ENCODE results near the gene ASS1. TPM values are rescaled to one million over a fixed set of nuclear protein-coding genes. Genes with fewer than 3 reads are reported as not detected.

The ASS1 gene
- total RNA-seq, 6 donors from 2014 or later = 31.4 to 104 (median 66.3) TPM

GRCh38 chr9:130527651-130528310 lies 83.0 kb downstream of the ASS1 start:
- 78 to 79% methylated on average over 9 to 12 of the region's 13 CpGs for WGBS, 2 donors
- H3K4me1 ChIP-seq = no peaks in the 10 kb centered on the region
- DNase-seq = no peak
- TF ChIP-seq POLR2AphosphoS5 (IDR thresholded peaks at IDR 0.05) (no peak), CTCF (IDR thresholded peaks at IDR 0.05) (no peak), EP300 (IDR thresholded peaks at IDR 0.05) (no peak), POLR2A (IDR thresholded peaks at IDR 0.05) (no peak)
- H3K27ac ChIP-seq = no peak overlapping the region
- H3K27me3 ChIP-seq = no peaks in the 10 kb centered on the region
- no peak for ATAC-seq (ENCODE audit: low FRiP score in 2 of 2)
- no peaks in the 10 kb centered on the region for H3K9me3 ChIP-seq
- H3K4me3 ChIP-seq = no peak overlapping the region
- H3K36me3 ChIP-seq = no peaks in the 10 kb centered on the region

- no peak for TF ChIP-seq POLR2AphosphoS5 (IDR thresholded peaks at IDR 0.05)
- TF ChIP-seq CTCF (IDR thresholded peaks at IDR 0.05) = no peak
- no peak for TF ChIP-seq EP300 (IDR thresholded peaks at IDR 0.05)
- no peak for TF ChIP-seq POLR2A (IDR thresholded peaks at IDR 0.05)
- H3K4me3 ChIP-seq = no peak overlapping the region
- WGBS, 2 donors = 80 to 82% methylated on average over 8 of the region's 8 CpGs
- no peaks in the 10 kb centered on the region for H3K36me3 ChIP-seq
- no peaks in the 10 kb centered on the region for H3K9me3 ChIP-seq
- no peaks in the 10 kb centered on the region for H3K27me3 ChIP-seq
- no peak overlapping the region for H3K27ac ChIP-seq
- DNase-seq (no peak), ATAC-seq (ENCODE audit: low FRiP score in 2 of 2) (no peak)
- no peaks in the 10 kb centered on the region for H3K4me1 ChIP-seq
Measured at GRCh38 chr9:130528674-130529073, 83.9 kb downstream of the ASS1 start.

GRCh38 chr9:130530938-130531337 lies 86.2 kb downstream of the ASS1 start:
- H3K9me3 ChIP-seq = no peaks in the 10 kb centered on the region
- ATAC-seq (ENCODE audit: low FRiP score in 2 of 2) = no peak
- H3K27me3 ChIP-seq = no peaks in the 10 kb centered on the region
- no peak overlapping the region for H3K4me3 ChIP-seq
- peaks cover 0 to 6% (median 0%) of the 10 kb centered on the region in 4 donors for H3K4me1 ChIP-seq
- DNase-seq = peak in 1 of 2 donors; percentile 79
- no peak overlapping the region for H3K27ac ChIP-seq
- 59 to 74% methylated on average over 9 of the region's 9 CpGs for WGBS, 2 donors
- TF ChIP-seq POLR2A (IDR thresholded peaks at IDR 0.05) = no peak
- no peak for TF ChIP-seq CTCF (IDR thresholded peaks at IDR 0.05)
- TF ChIP-seq POLR2AphosphoS5 (IDR thresholded peaks at IDR 0.05) = no peak
- no peak for TF ChIP-seq EP300 (IDR thresholded peaks at IDR 0.05)
- no peaks in the 10 kb centered on the region for H3K36me3 ChIP-seq

GRCh38 chr9:130531670-130532069 lies 86.9 kb downstream of the ASS1 start:
- H3K36me3 ChIP-seq = no peaks in the 10 kb centered on the region
- H3K4me1 ChIP-seq = peaks cover 0 to 6% (median 0%) of the 10 kb centered on the region in 4 donors
- 86 to 96% methylated on average over 3 to 8 of the region's 8 CpGs for WGBS, 2 donors
- ATAC-seq (ENCODE audit: low FRiP score in 2 of 2) (no peak), DNase-seq (no peak)
- no peaks in the 10 kb centered on the region for H3K9me3 ChIP-seq
- TF ChIP-seq POLR2AphosphoS5 (IDR thresholded peaks at IDR 0.05) = no peak
- no peak for TF ChIP-seq POLR2A (IDR thresholded peaks at IDR 0.05)
- TF ChIP-seq EP300 (IDR thresholded peaks at IDR 0.05) = no peak
- no peak for TF ChIP-seq CTCF (IDR thresholded peaks at IDR 0.05)
- H3K27me3 ChIP-seq = peaks cover 0 to 6% (median 0%) of the 10 kb centered on the region in 4 donors
- H3K27ac ChIP-seq = no peak overlapping the region
- no peak overlapping the region for H3K4me3 ChIP-seq
